Measurements from ENCODE around the gene SLC13A3.

Gene SLC13A3

DNA sequence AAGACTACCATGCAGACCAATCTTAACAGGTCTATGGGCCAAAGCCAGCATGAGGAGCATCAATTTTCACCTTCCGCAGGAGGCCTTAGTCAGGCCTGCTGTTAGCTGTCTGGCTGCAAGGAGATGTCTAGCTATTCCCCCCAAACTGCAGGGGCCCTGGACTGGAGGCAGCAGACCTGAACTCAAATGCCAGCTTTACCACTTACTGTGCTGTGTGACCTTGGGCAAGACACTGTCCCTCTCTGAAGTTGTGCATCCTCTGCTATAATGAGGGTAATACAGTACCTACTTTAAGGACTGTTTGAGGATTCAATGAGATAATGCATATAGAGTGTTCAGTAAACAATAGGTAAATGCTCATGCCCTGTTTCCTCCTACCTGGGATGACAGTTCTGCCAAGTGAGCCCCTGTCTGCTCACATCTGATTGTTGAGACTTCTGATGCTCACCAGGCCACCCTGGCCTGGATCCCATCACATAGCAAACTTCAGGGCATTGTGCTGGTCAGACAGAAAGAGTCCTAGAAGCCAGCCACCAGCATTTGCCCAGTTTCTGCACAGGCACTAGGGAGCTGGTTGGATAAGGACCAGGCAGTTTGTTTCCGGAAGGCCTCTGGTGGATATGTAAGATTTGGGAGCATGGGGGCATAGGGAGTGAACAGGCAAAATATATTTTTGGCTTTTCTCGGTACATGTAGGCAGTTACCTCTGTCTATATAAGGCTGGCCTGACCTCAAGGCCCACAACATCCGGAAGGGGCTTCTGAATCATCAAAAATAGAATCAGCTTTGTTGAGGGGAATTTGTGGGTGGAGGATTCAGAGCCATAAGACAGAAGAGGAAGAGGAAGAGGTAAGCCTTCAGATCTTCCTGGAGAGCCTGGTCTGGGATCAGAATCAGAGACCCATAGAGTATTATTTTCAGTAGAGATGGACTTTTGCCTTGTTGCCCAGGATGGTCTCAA lies 98.5 kb downstream of the SLC13A3 start:
- DNase-seq = no peak

DNA sequence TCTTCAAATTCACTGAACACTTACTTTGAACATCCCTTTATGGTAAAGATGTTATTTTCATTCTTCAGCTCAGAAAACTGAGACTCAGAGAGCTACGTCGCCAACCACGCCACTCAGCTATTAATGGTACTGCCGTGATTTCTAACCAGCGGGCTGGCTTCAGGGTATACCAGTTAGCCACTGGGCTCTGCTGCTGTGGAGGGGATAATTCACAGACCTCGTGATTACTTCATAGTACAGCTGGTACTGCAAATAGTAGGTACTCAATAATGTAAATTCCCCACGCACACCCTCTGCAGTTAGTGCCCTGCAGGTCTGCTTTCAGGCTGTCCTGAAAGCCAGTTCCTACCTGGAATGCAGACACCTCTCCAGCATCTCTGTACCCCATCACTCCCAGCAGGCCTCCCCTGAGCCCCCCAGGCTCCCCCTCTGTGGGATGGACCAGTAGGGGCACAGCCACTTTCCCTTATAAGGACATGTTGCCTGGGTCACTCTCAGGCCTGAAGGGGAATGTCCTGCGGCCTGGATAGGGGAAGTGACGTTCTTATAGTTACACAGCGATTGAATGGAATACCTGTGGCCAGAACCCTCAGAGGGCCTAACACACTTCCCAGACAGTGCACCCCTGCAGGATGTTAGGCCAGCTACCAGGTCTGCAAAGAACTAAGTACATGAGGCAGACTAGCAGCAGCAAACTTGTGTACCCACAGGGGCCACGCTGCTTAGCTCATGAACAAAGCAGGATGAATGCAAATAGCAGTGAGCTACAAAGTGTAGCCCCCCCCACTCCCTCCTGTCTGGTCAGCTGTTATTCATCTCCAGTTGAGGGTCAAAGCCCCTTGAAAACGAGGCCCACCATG lies 99.5 kb downstream of the SLC13A3 start:
- DNase-seq = no peak

GRCh38 chr20:46550461-46550860 lies 100.8 kb downstream of the SLC13A3 start, which contains the start of gene OCSTAMP:
Gene OCSTAMP, minus strand, starts transcription at chr20:46550654. Its CDS starts 94 bp downstream, at chr20:46550560.
- no peak for DNase-seq

- DNase-seq = no peak
These were observed 101.9 kb downstream of the SLC13A3 start for GRCh38 chr20:46549188-46549972.

DNA sequence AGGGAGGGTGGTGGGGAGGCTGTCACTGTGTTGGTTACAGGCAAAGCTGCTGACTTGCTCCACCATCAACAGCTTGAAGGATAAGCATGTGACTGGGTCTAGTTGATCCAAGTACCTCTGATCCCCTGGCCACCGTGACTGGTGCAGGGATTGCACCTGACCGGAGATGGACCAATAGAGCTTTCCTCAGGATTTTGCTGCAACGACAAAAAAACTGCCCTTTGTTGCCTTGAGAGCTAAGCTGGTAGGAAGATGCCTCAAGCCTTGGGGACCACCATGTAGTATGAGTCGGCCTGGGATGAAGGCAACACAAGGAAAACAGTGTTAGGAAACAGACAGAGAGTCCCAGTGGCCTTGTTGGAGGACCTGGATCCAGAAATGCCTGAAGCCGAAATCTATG lies 102.6 kb downstream of the SLC13A3 start:
- no peak for DNase-seq

DNA sequence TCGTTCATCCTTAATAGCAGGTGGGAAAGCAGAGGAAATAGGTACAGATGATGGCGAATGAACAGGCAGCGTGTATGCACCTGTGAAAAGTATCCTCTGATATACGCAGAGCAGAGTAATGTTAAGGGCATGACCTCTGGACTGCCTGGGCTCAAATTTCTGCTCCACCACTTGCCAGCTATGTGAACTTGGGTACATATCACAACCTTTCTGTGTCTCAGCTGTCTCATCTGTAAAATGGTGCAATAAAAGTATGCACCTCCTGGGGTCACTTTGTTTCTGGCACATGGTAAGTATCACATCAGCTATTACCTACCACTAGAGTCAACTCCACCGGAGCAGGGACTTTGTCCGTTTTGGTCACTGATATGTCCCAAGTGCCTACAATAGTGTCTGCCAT lies 103.3 kb downstream of the SLC13A3 start:
- DNase-seq = no peak

- no peak for DNase-seq
These were observed 104.3 kb downstream of the SLC13A3 start for GRCh38 chr20:46546936-46547335.

DNA sequence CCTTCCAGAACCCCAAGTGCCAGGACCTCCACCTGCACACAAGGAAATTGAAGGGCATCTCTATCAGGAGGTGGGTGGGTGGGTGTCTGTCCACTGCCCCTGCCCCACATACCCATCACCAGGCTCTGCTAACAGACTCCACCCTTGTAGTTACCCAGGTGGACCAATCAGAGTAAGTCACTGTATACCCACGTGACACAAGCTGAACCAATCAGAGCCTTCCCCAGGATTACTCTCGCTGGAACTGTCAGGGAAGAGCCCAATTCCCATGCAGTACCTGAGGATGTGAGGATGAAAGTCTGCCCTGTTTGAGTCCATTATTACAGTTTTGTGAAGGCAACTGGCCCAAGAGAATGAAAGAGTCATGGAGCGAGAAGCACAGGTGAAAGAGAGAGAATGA lies 105.0 kb downstream of the SLC13A3 start:
- DNase-seq = no peak

DNA sequence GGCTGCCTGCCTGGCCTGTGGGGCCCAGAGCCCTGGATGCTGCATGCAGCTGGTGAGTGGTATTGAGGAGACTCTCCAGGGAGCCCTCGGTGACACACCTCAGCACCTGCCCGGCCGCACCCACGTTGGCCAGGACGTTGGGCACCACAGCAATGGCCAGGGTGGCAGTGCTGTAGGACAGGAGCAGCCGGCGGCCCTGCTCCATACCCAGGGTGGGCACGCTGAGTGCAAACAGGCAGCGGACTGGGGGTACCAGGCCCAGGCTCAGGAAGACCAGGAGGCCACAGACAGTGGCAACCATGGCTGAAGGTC lies 105.5 kb downstream of the SLC13A3 start:
- no peak for DNase-seq

GRCh38 chr20:46545077-46545826 lies 106.0 kb downstream of the SLC13A3 start:
- no peak for DNase-seq

- DNase-seq = no peak
These were observed 106.7 kb downstream of the SLC13A3 start for GRCh38 chr20:46544576-46544975.

DNA sequence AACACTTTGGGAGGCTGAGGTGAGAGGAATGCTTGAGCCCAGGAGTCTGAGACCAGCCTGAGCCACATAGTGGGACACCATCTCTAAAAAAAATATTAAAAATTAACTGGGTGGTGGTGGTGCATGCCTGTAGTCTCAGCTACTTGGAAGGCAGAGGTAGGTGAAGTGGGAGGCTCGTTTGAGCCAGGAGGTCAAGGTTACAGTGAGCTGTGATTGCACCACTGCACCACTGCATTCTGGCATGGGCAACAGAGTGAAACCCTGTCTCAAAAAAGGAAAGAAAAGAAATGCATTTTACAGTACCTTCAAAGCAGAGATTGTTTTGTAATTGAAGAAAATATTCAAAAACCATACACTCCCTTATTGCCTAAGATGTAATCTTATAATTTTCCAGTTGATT lies 107.3 kb downstream of the SLC13A3 start:
- no peak for DNase-seq

GRCh38 chr20:46543033-46543432 lies 108.2 kb downstream of the SLC13A3 start:
- no peak for DNase-seq

GRCh38 chr20:46541229-46541935 lies 109.9 kb downstream of the SLC13A3 start:
- DNase-seq = no peak

- DNase-seq = no peak
These were observed 112.1 kb downstream of the SLC13A3 start for GRCh38 chr20:46539113-46539512.

- no peak for DNase-seq
These were observed 120.6 kb downstream of the SLC13A3 start for GRCh38 chr20:46530640-46531039.

DNA sequence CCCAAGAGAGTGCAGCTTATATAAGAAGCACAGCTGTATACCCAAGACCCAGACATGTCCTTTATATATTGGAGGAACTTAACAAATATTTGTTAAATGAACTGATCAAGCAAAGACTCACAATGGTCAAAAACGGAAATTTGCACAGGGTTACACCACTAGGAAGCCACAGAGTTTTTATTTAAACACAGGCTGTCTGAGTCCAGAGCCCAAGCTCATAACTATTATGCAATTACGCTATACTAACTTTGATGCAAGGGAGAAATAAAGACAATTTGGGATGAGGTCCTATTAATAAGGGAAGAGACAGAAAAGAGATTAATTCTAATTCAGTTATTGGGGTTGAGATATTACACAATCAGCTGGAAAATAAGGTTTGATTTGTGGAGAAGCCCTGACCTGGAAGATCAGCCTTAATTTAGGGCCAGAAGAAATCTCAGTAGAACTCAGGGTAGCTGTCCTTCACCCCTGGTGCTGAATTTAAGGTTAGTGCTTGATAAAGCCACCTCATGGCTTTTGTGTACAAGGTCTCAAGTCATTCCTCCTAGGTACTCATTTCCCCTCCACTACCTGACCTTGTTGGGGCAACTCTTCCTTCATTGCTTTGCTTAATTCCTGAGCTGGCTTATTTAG lies 127.4 kb downstream of the SLC13A3 start:
- DNase-seq = no peak

GRCh38 chr20:46523108-46523507 lies 128.2 kb downstream of the SLC13A3 start:
- no peak for DNase-seq

DNA sequence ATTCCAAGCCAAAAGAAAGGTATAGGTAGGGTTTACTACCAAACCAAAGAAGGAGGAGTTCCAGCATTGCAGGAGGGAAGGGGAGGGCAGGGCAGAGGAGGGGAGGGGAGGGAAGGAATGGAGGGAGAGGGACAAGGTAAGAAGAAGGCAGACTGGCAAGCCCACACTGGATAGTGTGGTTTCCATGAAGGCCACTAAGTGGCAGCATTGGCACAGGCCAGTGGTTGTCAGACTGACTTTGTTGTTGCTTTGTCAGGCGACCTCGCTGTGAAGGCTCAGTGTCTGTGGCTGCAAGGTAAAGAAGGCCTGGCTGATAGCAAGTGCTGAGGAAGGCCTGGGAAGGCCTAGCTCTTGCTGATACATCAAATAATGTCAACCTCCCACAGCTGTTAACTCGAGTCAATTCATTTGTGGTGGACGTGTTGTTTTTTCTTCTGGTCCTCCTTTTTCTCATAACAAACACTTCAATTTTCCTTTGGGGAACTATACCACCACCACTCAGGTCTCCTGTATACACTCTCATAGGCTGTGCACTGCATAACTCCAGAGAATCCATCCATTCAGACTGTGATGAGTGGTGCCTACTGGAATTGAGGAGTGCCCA lies 130.2 kb downstream of the SLC13A3 start:
- DNase-seq = peak; percentile 34

- no peak for DNase-seq
These were observed 130.7 kb downstream of the SLC13A3 start for GRCh38 chr20:46520540-46520939.

Measured in NCI-H1436 (cell line).